Heart right ventricle (tissue), 16 donors: Measurements from ENCODE around the gene AGRP. TPM values are rescaled to one million over a fixed set of nuclear protein-coding genes. Genes with fewer than 3 reads are reported as not detected.

Source experiments
- ATAC-seq, 8 donors: fragments of 200-7000 bp; cut with Tn5 transposase; one replicate each; pipeline ENCODE4 v1.9.1; 2020; ENCODE audit warnings: mild to moderate bottlenecking in 8 of 8, moderate library complexity in 8 of 8, moderate number of reproducible peaks in 1 of 8
- DNase-seq, 2 donors: peaks; one replicate each; pipeline ENCODE4 v3.0.0-alpha.2; 2020
- H3K27ac ChIP-seq, 10 donors: fragments of 200-600 bp; sonication (generic) in 2 of 10; one replicate each; pipeline versions ENCODE4 v1.5.0 to v1.8.0; 2020 to 2022; ENCODE audit warnings: mild to moderate bottlenecking in 3 of 10
- H3K27me3 ChIP-seq, 7 donors: fragments of 200-600 bp; one replicate each; pipeline ENCODE4 v1.8.0; 2021 to 2022; ENCODE audit warnings: mild to moderate bottlenecking in 2 of 7
- H3K36me3 ChIP-seq, 9 donors: fragments of 200-600 bp; sonication (generic) in 1 of 9; one replicate each; pipeline versions ENCODE4 v1.5.0 to v1.8.0; 2020 to 2022; ENCODE audit warnings: mild to moderate bottlenecking in 2 of 9
- H3K4me1 ChIP-seq, 9 donors: fragments of 200-600 bp; sonication (generic) in 1 of 9; one replicate each; pipeline versions ENCODE4 v1.5.0 to v1.8.0; 2020 to 2022; ENCODE audit warnings: mild to moderate bottlenecking in 4 of 9
- H3K4me3 ChIP-seq, 10 donors: fragments of 200-600 bp; sonication (generic) in 2 of 10; one replicate each; pipeline versions ENCODE4 v1.5.0 to v1.8.0; 2020 to 2022; ENCODE audit warnings: mild to moderate bottlenecking in 7 of 10, moderate library complexity in 2 of 10
- H3K9me3 ChIP-seq, 11 donors: fragments of 200-600 bp in 10 of 11; sonication (generic) in 2 of 11; one replicate each; pipeline versions ENCODE4 v1.5.0 to v1.8.0; 2013 to 2022; ENCODE audit warnings: mild to moderate bottlenecking in 2 of 11, control low read depth in 1 of 11, moderate library complexity in 1 of 11
- WGBS, 2 donors: extraction: QIAGEN DNeasy Blood & Tissue Kit; methylation state at CpG; one replicate each; pipeline ENCODE4 v1.1.7; 2013; ENCODE audit warnings: inconsistent platforms in 1 of 2; 5-methylcytosine and 5-hydroxymethylcytosine counted together
- intact Hi-C, 10 donors: fragments of 100-400 bp; cut with DNase I; formaldehyde crosslinking; loops; one replicate each; pipeline versions ENCODE4 v1.11.1 to v1.14.2; 2022
- polyA plus RNA-seq, 2 donors: library from polyadenylated mRNA; stranded (reverse); fragments of 200-250 nt; gene quantifications; one replicate each; pipeline ENCODE4 v1.2.3, GENCODE V29; 2013
- total RNA-seq, 10 donors: library from RNA; stranded (reverse); fragmentation: NEBNext Ultra II Directional in 3 of 10; extraction: Animal tissue kit (Norgen Biotek cat#: 25700) in 3 of 10; gene quantifications; one replicate each; pipeline versions ENCODE4 v1.2.1 to v1.2.4, GENCODE V29; 2021 to 2023
- TF ChIP-seq, protein P1 (sequence below), 9 donors: fragments of 200-600 bp; sonication (generic) in 2 of 9; IDR thresholded peaks; one replicate each; pipeline versions ENCODE4 v1.5.0 to v1.8.0; 2021 to 2022; ENCODE audit warnings: antibody characterized with exemption in 9 of 9, mild to moderate bottlenecking in 5 of 9, moderate library complexity in 1 of 9
- donor health status: Arrhythmogenic right ventricular cardiomyopathy.
- donor health status: ischemic (EF 13 %, LVEDD 7.1; RV severe dilation, severe dysfunction).
- donor health status: healthy with polysubstance abuse.
- donor health status: DM: no; HTN: yes; CAD: no.
- donor health status: DM: no; HTN: no; CAD: no.
- donor health status: ischemic (EF 25% LVEDD 6.9; RV normal size, moderate dysfunction).
- donor health status: ischemic (EF 25% LVEDD 5.7; RV mildly dilated, moderate dysfunction).
- donor health status: healthy.
- donor health status: DM: yes; HTN: yes; CAD: no.
- donor health status: Ischemic cardiomyopathy.
- donor health status: ischemic (EF 35%, LVEDD 5.7; RV mildly dilated, moderate dysfunction).
- donor health status: nonischemic (EF 11% LVEDD 7.7; RV severe dilation, severe dysfunction).
- donor health status: DM: yes; HTN: yes; CAD: no.
- donor health status: PGD.
- donor health status: ischemic (EF 29% LVEDD 5.4; RV normal size, mild dysfunction).
- donor health status: nonischemic (EF 23%, LVEDD 6.1; RV moderate dilation, normal function).

Gene AGRP
- total and polyA plus RNA-seq, 12 donors: 0.10 TPM; not detected in 11

DNA sequence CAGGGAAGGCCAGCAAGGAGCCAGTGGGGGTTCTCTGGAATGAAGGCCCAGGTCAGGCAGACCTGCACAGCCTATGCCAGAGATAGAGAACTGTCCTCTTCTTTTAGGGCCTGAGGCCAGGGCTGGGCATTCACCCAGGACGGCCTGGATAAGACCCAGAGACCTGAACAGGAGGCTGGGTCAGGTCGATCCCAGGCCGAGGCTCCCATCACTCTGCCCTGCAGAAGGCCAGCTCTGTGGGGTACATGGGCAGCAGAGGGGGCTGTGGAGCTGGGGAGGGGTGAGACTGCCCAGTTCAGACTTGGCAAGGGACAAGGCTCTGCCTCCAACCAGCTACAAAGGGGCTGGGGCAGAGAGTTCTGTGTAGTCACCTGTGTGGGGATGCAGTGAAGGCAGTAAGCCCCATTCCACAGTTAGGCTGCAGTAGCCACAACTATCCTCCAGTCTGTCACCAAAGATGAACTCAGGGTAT, 37.9 kb downstream of the AGRP start:
- Histone ChIP-seq H3K27me3 (no peaks in the 10 kb centered on the region), H3K4me3 (no peak overlapping the region), H3K27ac (peak overlapping the region in 8 of 10 donors; percentile 24 to 62 (median 44)), H3K9me3 (no peaks in the 10 kb centered on the region), H3K4me1 (peaks cover 53 to 100% (median 93%) of the 10 kb centered on the region in 9 donors), H3K36me3 (peaks cover 0 to 76% (median 0%) of the 10 kb centered on the region in 9 donors)
- TF ChIP-seq, protein P1, sequence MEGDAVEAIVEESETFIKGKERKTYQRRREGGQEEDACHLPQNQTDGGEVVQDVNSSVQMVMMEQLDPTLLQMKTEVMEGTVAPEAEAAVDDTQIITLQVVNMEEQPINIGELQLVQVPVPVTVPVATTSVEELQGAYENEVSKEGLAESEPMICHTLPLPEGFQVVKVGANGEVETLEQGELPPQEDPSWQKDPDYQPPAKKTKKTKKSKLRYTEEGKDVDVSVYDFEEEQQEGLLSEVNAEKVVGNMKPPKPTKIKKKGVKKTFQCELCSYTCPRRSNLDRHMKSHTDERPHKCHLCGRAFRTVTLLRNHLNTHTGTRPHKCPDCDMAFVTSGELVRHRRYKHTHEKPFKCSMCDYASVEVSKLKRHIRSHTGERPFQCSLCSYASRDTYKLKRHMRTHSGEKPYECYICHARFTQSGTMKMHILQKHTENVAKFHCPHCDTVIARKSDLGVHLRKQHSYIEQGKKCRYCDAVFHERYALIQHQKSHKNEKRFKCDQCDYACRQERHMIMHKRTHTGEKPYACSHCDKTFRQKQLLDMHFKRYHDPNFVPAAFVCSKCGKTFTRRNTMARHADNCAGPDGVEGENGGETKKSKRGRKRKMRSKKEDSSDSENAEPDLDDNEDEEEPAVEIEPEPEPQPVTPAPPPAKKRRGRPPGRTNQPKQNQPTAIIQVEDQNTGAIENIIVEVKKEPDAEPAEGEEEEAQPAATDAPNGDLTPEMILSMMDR (IDR thresholded peaks at IDR 0.05): peak in 3 of 9 donors; percentile 6 to 22 (median 20)
- ATAC-seq (peak in 6 of 8 donors; percentile 4 to 48 (median 23)), DNase-seq (peak; percentile 51 to 67)
- intact Hi-C loops: no loop called here
- 37 to 59% methylated on average over 3 of the region's 3 CpGs for WGBS, 2 donors

DNA sequence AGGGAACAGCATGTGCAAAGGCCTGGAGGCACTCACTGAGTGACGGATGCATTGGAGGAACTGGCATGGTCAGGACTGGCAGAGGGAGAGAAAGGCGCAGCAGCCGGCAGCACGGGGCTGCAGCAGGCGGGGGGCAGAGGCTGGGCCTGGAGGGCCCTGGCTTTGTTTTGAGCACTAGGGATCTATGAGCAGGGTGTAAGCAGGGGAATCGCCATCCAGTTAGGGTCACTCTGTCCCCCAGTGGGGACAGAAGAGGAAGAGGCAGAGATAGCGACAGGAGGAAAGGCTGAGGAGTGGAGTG, 38.3 kb downstream of the AGRP start:
- H3K4me3 ChIP-seq: no peak overlapping the region
- intact Hi-C loops: no loop called here
- no peak for DNase-seq
- H3K27me3 ChIP-seq: no peaks in the 10 kb centered on the region
- TF ChIP-seq, protein P1 (IDR thresholded peaks at IDR 0.05): no peak
- no peaks in the 10 kb centered on the region for H3K9me3 ChIP-seq
- H3K36me3 ChIP-seq: peaks cover 0 to 76% (median 0%) of the 10 kb centered on the region in 9 donors
- WGBS, 2 donors: 81 to 84% methylated on average over 7 of the region's 7 CpGs
- no peak for ATAC-seq
- peak overlapping the region in 7 of 10 donors; percentile 40 to 62 (median 45) for H3K27ac ChIP-seq
- peaks cover 53 to 98% (median 89%) of the 10 kb centered on the region in 9 donors for H3K4me1 ChIP-seq

DNA sequence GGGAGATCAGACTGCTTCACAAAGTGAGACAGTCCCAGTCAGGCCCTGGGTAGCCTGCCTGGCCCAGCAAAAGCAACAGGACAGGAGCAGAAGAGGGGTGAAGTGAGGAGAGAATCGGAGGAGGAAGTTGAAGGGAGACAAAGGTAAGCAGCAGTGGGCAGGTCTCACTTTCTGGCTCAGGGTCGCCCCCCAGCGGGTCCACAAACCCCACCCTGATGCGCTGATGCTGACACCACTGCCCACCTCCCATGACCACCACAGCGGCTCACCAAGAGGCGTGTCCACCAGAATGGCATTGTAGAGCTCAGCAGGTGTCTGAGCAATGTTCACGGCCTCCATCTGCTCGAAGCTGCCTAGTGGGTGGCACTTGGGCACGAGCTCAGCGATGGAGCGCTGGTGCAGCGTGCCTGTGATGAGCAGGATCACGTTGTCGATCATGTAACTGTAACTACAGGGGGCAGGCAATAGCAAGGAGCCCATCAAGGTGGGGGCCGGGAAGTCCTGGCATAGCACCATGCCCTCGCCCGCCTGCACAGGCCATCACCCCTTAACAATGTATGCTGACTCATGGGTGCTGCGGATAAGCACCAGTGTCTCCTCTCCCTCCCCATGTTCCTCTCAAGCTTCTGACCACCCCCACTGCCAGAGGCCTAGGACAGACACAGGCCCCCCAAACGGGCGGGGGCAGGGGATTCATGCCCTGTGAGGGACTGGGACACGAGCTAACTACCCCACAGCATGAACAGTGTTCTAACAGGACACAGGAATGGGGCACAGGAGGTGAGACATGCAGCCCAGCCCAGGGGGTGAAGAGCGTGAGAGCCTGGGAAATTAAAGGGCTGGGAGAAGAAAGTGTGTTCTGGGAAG, 38.9 kb downstream of the AGRP start:
- DNase-seq (no peak), ATAC-seq (no peak)
- peaks cover 47 to 92% (median 83%) of the 10 kb centered on the region in 9 donors for H3K4me1 ChIP-seq
- H3K4me3 ChIP-seq: no peak overlapping the region
- WGBS, 2 donors: 88 to 89% methylated on average over 22 of the region's 22 CpGs
- peaks cover 0 to 76% (median 1%) of the 10 kb centered on the region in 9 donors for H3K36me3 ChIP-seq
- intact Hi-C loops: no loop called here
- no peaks in the 10 kb centered on the region for H3K27me3 ChIP-seq
- no peaks in the 10 kb centered on the region for H3K9me3 ChIP-seq
- peak overlapping the region in 7 of 10 donors; percentile 20 to 67 (median 50) for H3K27ac ChIP-seq
- TF ChIP-seq, protein P1 (IDR thresholded peaks at IDR 0.05): no peak

DNA sequence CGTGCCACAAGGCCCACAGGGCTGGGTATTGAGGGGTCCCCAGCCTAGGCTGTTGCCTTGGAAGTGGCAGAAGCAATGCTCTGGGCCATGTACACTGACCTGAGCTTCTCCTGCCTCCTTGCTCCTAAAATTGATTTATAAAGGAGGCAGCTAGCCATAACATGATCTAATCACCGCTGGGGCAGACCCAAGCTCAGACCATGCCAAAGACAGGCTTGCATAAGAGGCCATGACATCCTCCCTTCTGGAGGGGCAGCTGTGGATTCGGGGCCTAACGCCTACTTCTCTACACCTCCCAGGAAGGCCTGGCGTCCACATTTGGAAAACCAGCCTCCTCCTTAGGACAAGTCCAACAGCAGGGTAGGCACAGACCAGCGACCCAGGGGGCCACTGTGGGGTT, 40.1 kb downstream of the AGRP start:
- Histone ChIP-seq H3K27ac (peak overlapping the region in 8 of 10 donors; percentile 20 to 67 (median 42)), H3K4me1 (peaks cover 39 to 80% (median 71%) of the 10 kb centered on the region in 9 donors), H3K27me3 (no peaks in the 10 kb centered on the region), H3K9me3 (no peaks in the 10 kb centered on the region), H3K36me3 (peaks cover 0 to 76% (median 13%) of the 10 kb centered on the region in 9 donors), H3K4me3 (peak overlapping the region in 2 of 10 donors; percentile 5 to 22)
- peak in 1 of 2 donors; percentile 50 for DNase-seq
- intact Hi-C loops: no loop called here
- TF ChIP-seq, protein P1 (IDR thresholded peaks at IDR 0.05): no peak
- peak in 7 of 8 donors; percentile 17 to 67 (median 34) for ATAC-seq
- WGBS, 2 donors: 79 to 81% methylated on average over 6 of the region's 6 CpGs
